Right ventricle myocardium inferior (tissue), 1 donor: ENCODE data around the gene PPIL1. TPM values are rescaled to one million over a fixed set of nuclear protein-coding genes. Genes with fewer than 3 reads are reported as not detected.
"Not testable (repeated sequence)": the region's sequence is repeated elsewhere in the genome, so short reads cannot be mapped to it uniquely, and the experiment has no call there.

Experiments
- ATAC-seq: fragments of 200-7000 bp; cut with Tn5 transposase; one replicate; pipeline ENCODE4 v1.9.1; 2020; ENCODE audit warnings: mild to moderate bottlenecking, moderate library complexity
- DNase-seq: peaks from one replicate; pipeline ENCODE4 v3.0.0; 2021; ENCODE audit errors: missing footprints
- intact Hi-C: fragments of 100-400 bp; cut with DNase I; formaldehyde crosslinking; loops from one replicate; pipeline ENCODE4 v1.11.0; 2022
- total RNA-seq: library from RNA; stranded (reverse); fragmentation: NEBNext Ultra II Directional; extraction: Animal tissue kit (Norgen Biotek cat#: 25700); gene quantifications from one replicate; pipeline ENCODE4 v1.2.1, GENCODE V29; 2021
- donor health status: DM: no; HTN: yes; CAD: no; lungs with severe emphysema.

Gene PPIL1
- total RNA-seq, 1 donor from 2014 or later: 70.1 TPM

GRCh38 chr6:36893976-36894932 lies 19.7 kb upstream of the PPIL1 start:
- no peak for DNase-seq
- intact Hi-C loops: no loop called here
- no peak for ATAC-seq

- intact Hi-C loops, ATAC-seq, DNase-seq: not testable (repeated sequence)
These were observed 16.6 kb upstream of the PPIL1 start for GRCh38 chr6:36891153-36891552.

- intact Hi-C loops: no loop called here
- DNase-seq (no peak), ATAC-seq (no peak)
These were observed 15.6 kb upstream of the PPIL1 start for GRCh38 chr6:36890112-36890663.

GRCh38 chr6:36888654-36889481 lies 14.3 kb upstream of the PPIL1 start:
- ATAC-seq (no peak), DNase-seq (no peak)
- intact Hi-C loops: loop anchor here (5.0 to 10.0 kb wide), 2 partner anchors 286 to 323 kb away; partner anchors contain the start of gene PIM1

- no peak for DNase-seq
- intact Hi-C loops: loop anchor here (5.0 to 10.0 kb wide), 2 partner anchors 287 to 324 kb away; partner anchors contain the start of gene PIM1
- ATAC-seq: no peak
These were observed 13.6 kb upstream of the PPIL1 start for GRCh38 chr6:36888115-36888643.

GRCh38 chr6:36886950-36887618 lies 12.5 kb upstream of the PPIL1 start:
- intact Hi-C loops: loop anchor here (5.0 to 10.0 kb wide), 2 partner anchors 288 to 325 kb away; partner anchors contain the start of gene PIM1
- DNase-seq (no peak), ATAC-seq (no peak)

GRCh38 chr6:36885461-36886401 lies 11.1 kb upstream of the PPIL1 start, which contains the start of gene C6orf89:
Gene C6orf89, plus strand, starts transcription at chr6:36885952. Its CDS starts 13,493 bp downstream, at chr6:36899445.
- DNase-seq: peak; percentile 99
- intact Hi-C loops: loop anchor here (1.0 to 10.0 kb wide), 4 partner anchors 94 to 327 kb away; partner anchors contain the start of gene PIM1
- ATAC-seq: peak; percentile 99

GRCh38 chr6:36884610-36885009 lies 10.0 kb upstream of the PPIL1 start:
- no peak for DNase-seq
- no peak for ATAC-seq
- intact Hi-C loops: loop anchor here (1.0 to 10.0 kb wide), 4 partner anchors 95 to 328 kb away; partner anchors contain the start of gene PIM1

GRCh38 chr6:36875250-36875633 lies 639 bp upstream of the PPIL1 start:
- intact Hi-C loops: no loop called here
- DNase-seq (no peak), ATAC-seq (no peak)

- DNase-seq (no peak), ATAC-seq (no peak)
- intact Hi-C loops: no loop called here
These were observed 776 bp downstream of the PPIL1 start for GRCh38 chr6:36873612-36874442.

- no peak for ATAC-seq
- no peak for DNase-seq
- intact Hi-C loops: no loop called here
These were observed 1.5 kb downstream of the PPIL1 start for GRCh38 chr6:36873115-36873514.

GRCh38 chr6:36871686-36872085 lies 2.9 kb downstream of the PPIL1 start:
- DNase-seq (no peak), ATAC-seq (no peak)
- intact Hi-C loops: loop anchor here (2.0 kb wide), 1 partner anchor 31 kb away; no protein-coding TSS in a partner anchor

- DNase-seq (peak; percentile 73), ATAC-seq (peak; percentile 90)
- intact Hi-C loops: loop anchor here (1.0 kb wide), 1 partner anchor 18 kb away; no protein-coding TSS in a partner anchor
These were observed 7.0 kb downstream of the PPIL1 start for GRCh38 chr6:36867471-36868224.

- no peak for ATAC-seq
- no peak for DNase-seq
- intact Hi-C loops: no loop called here
These were observed 8.8 kb downstream of the PPIL1 start for GRCh38 chr6:36865835-36866234.
